ENCODE results near the gene CHRNA9. TPM values are rescaled to one million over a fixed set of nuclear protein-coding genes. Genes with fewer than 3 reads are reported as not detected.
A peak's percentile ranks its signal among the peaks of the same experiment; 100 is the strongest.
"Not testable (repeated sequence)": the region's sequence is repeated elsewhere in the genome, so short reads cannot be mapped to it uniquely, and the experiment has no call there.

The CHRNA9 gene
- total RNA-seq, 4 donors from 2014 or later = not detected

DNA sequence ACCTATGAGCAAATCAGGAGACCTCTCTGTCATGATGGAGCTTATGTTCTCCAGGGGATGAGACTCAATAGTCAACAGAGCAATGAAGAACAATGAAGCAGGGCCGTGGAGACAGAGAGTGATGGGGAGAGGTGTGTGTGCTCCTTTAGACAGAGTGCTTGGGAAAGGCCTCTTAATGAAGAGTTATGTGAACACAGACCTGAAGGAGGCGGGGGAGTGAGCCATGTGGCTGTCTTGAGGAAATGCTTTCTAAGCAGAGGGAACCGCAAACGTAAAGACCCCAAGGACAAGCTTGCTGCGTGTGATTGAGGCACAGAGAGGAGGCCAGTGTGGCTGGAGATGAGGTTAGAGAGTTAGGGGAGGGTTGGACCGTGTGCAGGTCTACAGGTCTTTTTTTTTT, 53.1 kb downstream of the CHRNA9 start:
- WGBS, 2 donors = 61 to 87% methylated on average over 6 of the region's 6 CpGs
- Histone ChIP-seq H3K4me3 (no peak overlapping the region), H3K27ac (peak overlapping the region in 1 of 4 donors; percentile 4), H3K27me3 (no peaks in the 10 kb centered on the region), H3K36me3 (no peaks in the 10 kb centered on the region), H3K4me1 (peaks cover 0 to 17% (median 0%) of the 10 kb centered on the region in 3 donors), H3K9me3 (no peaks in the 10 kb centered on the region)
- TF ChIP-seq, protein P1, sequence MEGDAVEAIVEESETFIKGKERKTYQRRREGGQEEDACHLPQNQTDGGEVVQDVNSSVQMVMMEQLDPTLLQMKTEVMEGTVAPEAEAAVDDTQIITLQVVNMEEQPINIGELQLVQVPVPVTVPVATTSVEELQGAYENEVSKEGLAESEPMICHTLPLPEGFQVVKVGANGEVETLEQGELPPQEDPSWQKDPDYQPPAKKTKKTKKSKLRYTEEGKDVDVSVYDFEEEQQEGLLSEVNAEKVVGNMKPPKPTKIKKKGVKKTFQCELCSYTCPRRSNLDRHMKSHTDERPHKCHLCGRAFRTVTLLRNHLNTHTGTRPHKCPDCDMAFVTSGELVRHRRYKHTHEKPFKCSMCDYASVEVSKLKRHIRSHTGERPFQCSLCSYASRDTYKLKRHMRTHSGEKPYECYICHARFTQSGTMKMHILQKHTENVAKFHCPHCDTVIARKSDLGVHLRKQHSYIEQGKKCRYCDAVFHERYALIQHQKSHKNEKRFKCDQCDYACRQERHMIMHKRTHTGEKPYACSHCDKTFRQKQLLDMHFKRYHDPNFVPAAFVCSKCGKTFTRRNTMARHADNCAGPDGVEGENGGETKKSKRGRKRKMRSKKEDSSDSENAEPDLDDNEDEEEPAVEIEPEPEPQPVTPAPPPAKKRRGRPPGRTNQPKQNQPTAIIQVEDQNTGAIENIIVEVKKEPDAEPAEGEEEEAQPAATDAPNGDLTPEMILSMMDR (IDR thresholded peaks at IDR 0.05) = no peak
- intact Hi-C loops (cut with DNase I) = no loop called here
- no peak for DNase-seq

DNA sequence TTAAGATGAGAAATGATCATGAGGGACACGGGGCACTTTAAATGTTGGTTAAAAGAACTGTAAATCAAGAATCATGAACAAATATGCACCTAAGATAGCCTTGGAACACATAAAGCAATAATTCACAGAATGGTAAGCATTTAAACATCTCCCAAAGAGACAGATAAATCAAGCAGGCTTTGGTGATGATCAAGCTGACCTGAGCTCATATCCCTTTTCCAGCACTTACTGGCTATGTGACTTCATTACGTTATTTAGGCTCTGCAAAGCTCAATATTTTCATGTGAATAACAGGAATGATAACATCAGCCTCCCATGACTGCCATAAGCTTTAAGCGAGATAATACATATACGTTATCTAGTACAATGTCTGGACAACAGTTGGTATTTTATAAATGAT, 54.9 kb downstream of the CHRNA9 start:
- intact Hi-C loops (cut with DNase I) = no loop called here

DNA sequence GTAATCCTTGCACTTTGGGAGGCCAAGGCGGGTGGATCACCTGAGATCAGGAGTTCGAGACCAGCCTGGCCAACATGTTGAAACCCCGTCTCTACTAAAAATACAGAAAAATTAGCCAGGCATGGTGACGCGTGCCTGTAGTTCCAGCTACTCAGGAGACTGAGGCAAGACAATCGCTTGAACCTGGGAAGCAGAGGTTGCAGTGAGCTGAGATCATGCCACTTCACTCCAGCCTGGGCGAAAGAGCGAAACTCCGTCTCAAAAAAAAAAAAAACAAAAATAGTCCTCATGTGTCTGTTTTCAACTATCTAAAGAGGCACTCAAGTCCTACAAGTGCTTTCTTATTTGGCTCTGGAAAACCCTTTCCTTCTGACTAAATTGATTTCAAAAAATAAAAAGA, 57.1 kb downstream of the CHRNA9 start:
- peaks cover 13 to 47% (median 13%) of the 10 kb centered on the region in 3 donors for H3K4me1 ChIP-seq
- H3K9me3 ChIP-seq; H3K36me3 ChIP-seq; H3K27me3 ChIP-seq; H3K27ac ChIP-seq; DNase-seq; H3K4me3 ChIP-seq; intact Hi-C loops (cut with DNase I): not testable (repeated sequence)
- WGBS, 2 donors = 94% methylated on average over 8 of the region's 9 CpGs

More for the DNA sequence above, 54.9 kb downstream of the CHRNA9 start:
- peaks cover 0 to 24% (median 0%) of the 10 kb centered on the region in 3 donors for H3K4me1 ChIP-seq
- DNase-seq = no peak
- no peak overlapping the region for H3K27ac ChIP-seq
- H3K4me3 ChIP-seq = no peak overlapping the region
- TF ChIP-seq POLR2A (IDR thresholded peaks at IDR 0.05) = no peak
- TF ChIP-seq, protein P1 (IDR thresholded peaks at IDR 0.05) = no peak
- no peaks in the 10 kb centered on the region for H3K9me3 ChIP-seq
- H3K27me3 ChIP-seq = no peaks in the 10 kb centered on the region
- 89 to 93% methylated on average over 4 of the region's 4 CpGs for WGBS, 2 donors
- H3K36me3 ChIP-seq = no peaks in the 10 kb centered on the region

DNA sequence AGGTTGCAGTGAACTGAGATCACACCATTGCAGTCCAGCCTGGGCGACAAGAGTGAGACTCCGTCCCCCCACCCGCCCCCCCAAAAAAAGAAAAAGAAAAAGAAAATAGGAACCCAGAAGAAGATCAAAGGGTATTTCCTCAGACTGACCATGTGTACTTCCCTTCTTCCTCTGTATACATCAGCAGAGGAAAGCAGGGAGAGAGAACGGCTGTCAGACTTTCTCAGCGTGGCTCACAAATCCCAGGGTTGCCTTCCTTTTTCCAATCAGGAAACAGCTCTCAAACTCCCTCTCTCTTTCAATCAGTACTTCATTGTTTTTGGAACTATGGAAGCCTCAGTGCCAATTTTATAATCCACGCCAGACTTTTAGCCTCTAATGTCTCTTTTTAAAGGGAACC, 59.1 kb downstream of the CHRNA9 start:
- no peak overlapping the region for H3K4me3 ChIP-seq
- no peak overlapping the region for H3K27ac ChIP-seq
- intact Hi-C loops (cut with DNase I) = no loop called here
- WGBS, 2 donors = 46 to 69% methylated on average over 3 to 6 of the region's 6 CpGs
- H3K9me3 ChIP-seq = no peaks in the 10 kb centered on the region
- H3K36me3 ChIP-seq = no peaks in the 10 kb centered on the region
- TF ChIP-seq, protein P1 (IDR thresholded peaks at IDR 0.05) = no peak
- TF ChIP-seq POLR2A (IDR thresholded peaks at IDR 0.05) = no peak
- DNase-seq = no peak
- H3K4me1 ChIP-seq = peaks cover 13 to 34% (median 13%) of the 10 kb centered on the region in 3 donors
- no peaks in the 10 kb centered on the region for H3K27me3 ChIP-seq

DNA sequence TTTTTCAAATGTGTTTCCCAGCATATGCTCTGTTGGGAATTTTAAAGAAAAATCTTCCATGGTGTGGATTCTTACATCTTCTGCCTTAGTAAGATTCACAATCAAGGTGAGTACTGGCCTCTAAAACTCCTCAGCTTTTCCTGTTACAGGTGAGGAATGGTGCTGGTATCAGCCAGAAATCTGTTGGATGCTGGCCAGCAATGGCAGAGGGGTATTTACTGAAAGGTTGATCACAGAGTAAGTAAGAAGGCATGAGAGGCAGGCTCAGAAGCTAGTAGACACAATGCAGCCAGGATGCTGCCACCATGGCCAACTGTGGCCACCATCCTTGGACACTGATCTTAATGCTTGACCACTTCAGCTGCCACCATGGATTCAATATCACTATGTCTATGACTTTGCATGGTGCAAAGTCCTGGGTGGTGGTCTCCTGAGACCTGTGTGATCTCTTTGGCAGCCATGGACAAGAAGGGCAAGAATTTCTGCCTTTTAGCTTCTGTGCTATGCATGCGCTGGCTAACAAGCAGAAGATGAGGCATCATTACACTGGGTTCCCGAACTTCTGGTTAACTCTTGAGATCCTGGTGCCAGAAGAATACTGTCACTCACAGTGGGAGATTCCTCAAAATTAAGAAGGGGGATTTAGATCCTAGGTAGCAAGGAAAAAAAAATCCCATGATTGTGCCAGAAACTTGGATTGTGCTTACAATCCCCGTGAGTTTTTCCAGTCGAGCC, 60.2 kb downstream of the CHRNA9 start:
- no peak for TF ChIP-seq POLR2A (IDR thresholded peaks at IDR 0.05)
- TF ChIP-seq, protein P1 (IDR thresholded peaks at IDR 0.05) = no peak
- WGBS, 2 donors = 33 to 34% methylated on average over 3 to 4 of the region's 4 CpGs
- Histone ChIP-seq H3K27ac (peak overlapping the region in 2 of 4 donors; percentile 36 to 57), H3K36me3 (no peaks in the 10 kb centered on the region), H3K4me1 (peaks cover 13 to 39% (median 18%) of the 10 kb centered on the region in 3 donors), H3K9me3 (no peaks in the 10 kb centered on the region), H3K4me3 (no peak overlapping the region), H3K27me3 (no peaks in the 10 kb centered on the region)
- DNase-seq = no peak
- intact Hi-C loops (cut with DNase I) = no loop called here
